Measurements from ENCODE around the gene UBALD1.
"Not testable (repeated sequence)": the region's sequence is repeated elsewhere in the genome, so short reads cannot be mapped to it uniquely, and the experiment has no call there.

The UBALD1 gene

GRCh38 chr16:4651827-4652226 lies 37.1 kb upstream of the UBALD1 start:
- no peak overlapping the region for H3K4me3 ChIP-seq (replicated peaks in 1 of 2; ENCODE audit: low read depth in 2 of 2, low read length in 2 of 2)
- TF ChIP-seq, protein P1, sequence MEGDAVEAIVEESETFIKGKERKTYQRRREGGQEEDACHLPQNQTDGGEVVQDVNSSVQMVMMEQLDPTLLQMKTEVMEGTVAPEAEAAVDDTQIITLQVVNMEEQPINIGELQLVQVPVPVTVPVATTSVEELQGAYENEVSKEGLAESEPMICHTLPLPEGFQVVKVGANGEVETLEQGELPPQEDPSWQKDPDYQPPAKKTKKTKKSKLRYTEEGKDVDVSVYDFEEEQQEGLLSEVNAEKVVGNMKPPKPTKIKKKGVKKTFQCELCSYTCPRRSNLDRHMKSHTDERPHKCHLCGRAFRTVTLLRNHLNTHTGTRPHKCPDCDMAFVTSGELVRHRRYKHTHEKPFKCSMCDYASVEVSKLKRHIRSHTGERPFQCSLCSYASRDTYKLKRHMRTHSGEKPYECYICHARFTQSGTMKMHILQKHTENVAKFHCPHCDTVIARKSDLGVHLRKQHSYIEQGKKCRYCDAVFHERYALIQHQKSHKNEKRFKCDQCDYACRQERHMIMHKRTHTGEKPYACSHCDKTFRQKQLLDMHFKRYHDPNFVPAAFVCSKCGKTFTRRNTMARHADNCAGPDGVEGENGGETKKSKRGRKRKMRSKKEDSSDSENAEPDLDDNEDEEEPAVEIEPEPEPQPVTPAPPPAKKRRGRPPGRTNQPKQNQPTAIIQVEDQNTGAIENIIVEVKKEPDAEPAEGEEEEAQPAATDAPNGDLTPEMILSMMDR (IDR thresholded peaks at IDR 0.05; ENCODE audit: low read depth, low read length): no peak
- DNase-seq (ENCODE audit: low read depth in 2 of 2): no peak

GRCh38 chr16:4650443-4651074 lies 35.9 kb upstream of the UBALD1 start:
- TF ChIP-seq, protein P1 (IDR thresholded peaks at IDR 0.05; ENCODE audit: low read depth, low read length): peak; percentile 80
- DNase-seq (ENCODE audit: low read depth in 2 of 2): peak; percentile 52 to 62
- H3K4me3 ChIP-seq (replicated peaks in 1 of 2; ENCODE audit: low read depth in 2 of 2, low read length in 2 of 2): not testable (repeated sequence)

GRCh38 chr16:4649744-4650442 lies 35.2 kb upstream of the UBALD1 start:
- TF ChIP-seq, protein P1 (IDR thresholded peaks at IDR 0.05; ENCODE audit: low read depth, low read length): no peak
- no peak for DNase-seq (ENCODE audit: low read depth in 2 of 2)
- H3K4me3 ChIP-seq (replicated peaks in 1 of 2; ENCODE audit: low read depth in 2 of 2, low read length in 2 of 2): no peak overlapping the region

GRCh38 chr16:4648917-4649316 lies 34.2 kb upstream of the UBALD1 start:
- DNase-seq (ENCODE audit: low read depth in 2 of 2): no peak
- H3K4me3 ChIP-seq (replicated peaks in 1 of 2; ENCODE audit: low read depth in 2 of 2, low read length in 2 of 2): no peak overlapping the region
- TF ChIP-seq, protein P1 (IDR thresholded peaks at IDR 0.05; ENCODE audit: low read depth, low read length): no peak

DNA sequence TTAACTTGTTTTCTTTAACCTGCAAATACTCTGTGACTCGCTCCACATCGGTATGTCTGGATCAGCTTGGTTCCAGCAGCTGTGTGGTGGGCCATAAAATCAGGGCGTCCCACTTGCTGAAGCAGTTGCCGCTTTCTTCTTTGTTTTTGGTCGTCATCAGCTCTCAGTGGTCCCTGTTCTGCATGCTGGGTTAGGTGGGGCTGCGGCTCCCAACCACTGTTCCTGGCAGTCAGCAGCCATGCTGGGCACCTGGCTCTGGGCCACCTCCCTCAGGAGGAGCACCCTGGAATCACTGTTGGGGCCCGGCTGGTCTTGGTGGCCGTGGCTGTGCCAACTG lies 32.9 kb upstream of the UBALD1 start:
- no peak overlapping the region for H3K4me3 ChIP-seq (replicated peaks in 1 of 2; ENCODE audit: low read depth in 2 of 2, low read length in 2 of 2)
- no peak for DNase-seq (ENCODE audit: low read depth in 2 of 2)

GRCh38 chr16:4646773-4647643 lies 32.3 kb upstream of the UBALD1 start:
- TF ChIP-seq, protein P1 (IDR thresholded peaks at IDR 0.05; ENCODE audit: low read depth, low read length): no peak
- no peak overlapping the region for H3K4me3 ChIP-seq (replicated peaks in 1 of 2; ENCODE audit: low read depth in 2 of 2, low read length in 2 of 2)
- no peak for DNase-seq (ENCODE audit: low read depth in 2 of 2)

More for the DNA sequence above, 32.9 kb upstream of the UBALD1 start:
- TF ChIP-seq, protein P1 (IDR thresholded peaks at IDR 0.05; ENCODE audit: low read depth, low read length): no peak

Measured in cardiac fibroblast (primary cell).